ENCODE data around the gene COPS9.
A peak's percentile ranks its signal among the peaks of the same experiment; 100 is the strongest.

Gene COPS9

DNA sequence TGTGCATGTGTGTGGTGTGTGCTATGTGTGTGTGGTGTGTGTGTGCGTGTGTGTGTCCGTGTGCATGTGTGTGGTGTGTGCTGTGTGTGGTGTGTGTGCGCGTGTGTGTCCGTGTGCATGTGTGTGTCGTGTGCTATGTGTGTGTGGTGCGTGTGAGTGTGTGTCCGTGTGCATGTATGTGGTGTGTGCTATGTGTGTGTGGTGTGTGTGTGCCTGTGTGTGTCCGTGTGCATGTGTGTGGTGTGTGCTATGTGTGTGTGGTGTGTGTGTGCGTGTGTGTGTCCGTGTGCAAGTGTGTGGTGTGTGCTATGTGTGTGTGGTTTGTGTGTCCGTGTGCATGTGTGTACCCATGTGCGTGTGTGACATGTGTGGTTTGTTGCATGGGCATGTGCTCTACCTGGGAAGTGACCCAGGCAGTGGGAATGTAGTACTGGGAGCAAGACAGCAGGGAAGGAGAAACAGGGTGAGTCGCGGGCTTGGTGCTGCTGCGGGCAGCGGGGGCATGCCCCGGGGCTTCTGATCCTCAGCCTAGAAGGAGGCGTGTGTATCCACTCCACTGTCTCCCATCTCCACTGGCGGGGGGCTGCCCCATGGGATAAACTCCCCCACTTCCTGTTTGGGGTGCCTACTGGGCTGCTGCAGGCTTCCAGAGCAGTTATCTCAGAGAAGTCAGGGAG lies 11.9 kb upstream of the COPS9 start:
- no peak for DNase-seq (ENCODE audit: low read depth, low spot score)

DNA sequence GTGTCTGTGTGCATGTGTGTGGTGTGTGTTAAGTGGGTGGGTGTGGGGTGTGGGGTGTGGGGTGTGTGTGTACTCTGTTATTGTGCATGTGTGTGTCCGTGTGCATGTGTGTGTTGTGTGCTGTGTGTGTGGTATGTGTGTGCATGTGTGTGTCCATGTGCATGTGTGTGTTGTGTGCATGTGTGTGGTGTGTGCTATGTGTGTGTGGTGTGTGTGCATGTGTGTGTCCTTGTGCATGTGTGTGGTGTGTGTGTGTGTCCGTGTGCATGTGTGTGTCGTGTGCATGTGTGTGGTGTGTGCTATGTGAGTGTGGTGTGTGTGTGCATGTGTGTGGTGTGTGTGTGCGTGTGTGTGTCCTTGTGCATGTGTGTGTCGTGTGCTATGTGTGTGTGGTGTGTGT lies 11.3 kb upstream of the COPS9 start:
- DNase-seq (ENCODE audit: low read depth, low spot score) = no peak

DNA sequence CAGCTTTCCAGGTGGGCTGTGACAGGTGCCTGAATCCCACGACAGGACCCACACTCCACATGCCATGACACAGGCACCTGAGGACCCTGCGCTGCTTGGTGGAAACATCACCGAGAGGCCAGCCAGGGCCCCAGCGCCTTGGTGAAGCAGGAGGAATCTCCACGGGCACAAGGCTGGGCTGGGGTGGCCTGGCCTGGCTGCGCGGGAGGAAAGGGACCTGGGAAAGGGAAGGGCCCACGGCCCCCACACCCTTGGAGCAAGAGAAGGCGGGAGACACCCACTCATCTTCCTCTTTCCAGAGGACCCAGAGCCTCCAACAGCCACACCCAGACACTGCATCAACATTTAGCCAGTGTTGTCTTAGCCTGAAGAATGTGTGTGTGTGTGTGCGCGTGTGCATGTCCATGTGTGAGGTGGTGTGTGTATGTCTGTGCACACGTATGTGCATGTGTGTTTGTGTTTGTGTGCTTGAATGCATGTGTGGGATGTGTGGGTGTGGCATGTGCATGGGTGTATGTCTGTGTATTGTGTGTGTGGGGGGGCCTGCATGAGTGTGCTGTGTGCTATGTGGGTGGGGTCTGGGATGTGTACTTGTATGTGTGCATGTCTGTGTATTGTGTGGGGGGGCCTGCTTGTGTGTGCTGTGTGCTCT lies 10.6 kb upstream of the COPS9 start:
- no peak for DNase-seq (ENCODE audit: low read depth, low spot score)

DNA sequence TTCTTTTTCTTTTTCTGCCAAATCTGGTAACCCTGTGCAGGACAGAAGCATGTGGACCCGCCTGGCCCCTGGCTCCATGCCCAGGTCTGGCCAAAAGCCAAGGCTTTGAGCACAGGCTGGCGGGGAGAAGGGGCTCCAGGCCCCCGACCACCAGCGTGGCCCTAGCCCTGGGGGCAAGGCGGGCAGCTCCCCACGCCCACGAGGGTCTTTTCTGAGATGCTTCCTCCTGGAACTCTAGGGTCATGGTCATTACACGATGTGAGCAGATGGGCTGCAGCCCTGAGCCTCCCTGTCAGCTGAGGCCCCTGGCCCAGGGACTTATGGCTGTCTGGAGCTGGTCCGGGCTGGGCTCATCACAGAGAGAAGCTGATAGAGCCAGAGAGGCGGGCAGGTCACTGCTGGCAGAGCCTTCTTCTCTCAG lies 10.0 kb upstream of the COPS9 start:
- no peak for DNase-seq (ENCODE audit: low read depth, low spot score)

DNA sequence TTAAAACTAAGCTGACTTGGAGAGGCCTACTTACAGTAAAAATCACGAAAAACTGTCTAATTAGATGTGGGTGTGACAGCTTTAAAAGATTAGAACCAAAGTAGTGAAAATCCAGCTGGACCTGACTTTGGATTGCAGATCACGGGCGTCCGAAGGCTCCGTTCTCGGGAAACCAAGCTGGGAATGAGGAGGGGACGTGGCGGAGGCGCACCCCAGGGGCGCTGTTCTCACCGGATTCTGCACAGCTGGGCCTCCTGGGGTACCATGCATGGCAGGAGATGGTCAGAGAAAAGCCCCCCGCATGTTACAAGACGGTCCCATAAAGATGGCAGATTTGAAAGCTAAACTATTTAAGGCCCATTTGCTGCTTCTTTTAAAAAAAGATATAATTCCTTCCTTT lies 9.4 kb upstream of the COPS9 start:
- no peak for DNase-seq (ENCODE audit: low read depth, low spot score)

DNA sequence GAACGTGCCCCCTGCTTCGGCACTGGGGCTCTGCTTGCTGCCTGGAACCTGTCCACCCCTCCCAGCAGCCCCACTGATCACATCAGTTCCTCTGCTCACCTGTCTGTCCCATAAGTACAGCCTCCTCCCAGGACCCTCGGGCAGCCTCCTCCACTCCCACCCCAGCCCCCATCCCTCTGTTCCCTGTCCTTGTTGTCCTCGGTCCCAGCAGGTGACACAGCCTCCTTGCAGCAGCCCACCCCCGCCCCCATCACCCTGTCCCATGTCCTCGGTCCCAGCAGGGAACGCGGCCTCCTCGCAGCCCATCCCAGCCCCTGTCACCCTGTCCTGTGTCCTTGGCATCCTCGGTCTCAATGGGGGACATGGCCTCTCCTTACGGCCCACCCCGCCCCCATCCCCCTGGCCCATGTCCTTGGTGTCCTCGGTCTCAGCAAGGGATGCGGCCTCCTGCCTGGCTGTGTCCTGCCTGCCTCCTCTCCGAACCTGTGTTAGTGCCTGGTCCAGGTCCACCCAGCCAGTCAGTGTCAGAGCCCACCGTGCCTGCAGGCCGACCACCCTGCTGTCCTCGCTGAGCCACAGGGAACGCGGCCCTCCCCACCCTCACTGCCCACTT lies 8.7 kb upstream of the COPS9 start:
- DNase-seq (ENCODE audit: low read depth, low spot score) = no peak

DNA sequence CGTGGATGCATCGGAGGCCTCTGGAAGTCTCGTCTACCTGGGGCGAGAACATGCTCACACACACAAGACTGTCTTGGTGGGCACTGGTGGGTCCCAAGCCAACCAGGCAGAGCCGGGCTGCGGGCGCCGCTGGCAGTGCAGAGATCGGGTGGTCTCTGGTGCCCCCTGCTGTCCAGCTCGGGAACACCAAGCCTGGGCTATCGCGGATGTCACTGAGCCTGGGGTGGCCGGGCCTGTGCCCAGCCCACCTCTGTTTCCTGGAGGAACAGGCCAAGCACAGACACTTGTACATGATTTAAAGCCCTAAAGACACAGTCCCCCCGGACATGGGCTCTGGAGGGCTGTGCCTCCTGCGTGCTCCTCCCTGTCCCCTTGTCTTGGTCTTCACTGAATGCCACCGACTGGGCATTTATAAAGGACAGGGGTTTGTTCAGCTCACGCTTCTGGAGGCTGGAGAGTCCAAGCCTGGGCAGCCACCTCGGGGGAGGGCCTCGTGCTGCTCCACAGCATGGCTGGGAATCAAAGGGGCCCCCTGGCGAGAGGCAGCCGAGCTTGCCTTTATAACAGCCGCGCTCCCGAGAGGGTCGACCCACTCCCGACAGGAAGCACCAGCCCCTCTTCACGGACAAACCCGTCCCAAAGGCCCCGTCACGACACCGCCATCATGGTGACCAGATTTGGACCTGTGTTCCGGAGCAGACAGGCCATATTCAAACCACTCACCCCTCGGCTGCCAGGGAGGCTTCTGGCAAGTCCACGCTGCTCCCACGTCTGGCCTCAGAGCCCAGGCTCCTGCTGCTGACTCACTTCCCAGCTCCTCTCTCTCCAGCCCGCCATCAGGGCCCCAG lies 7.9 kb upstream of the COPS9 start:
- peak; percentile 69 for DNase-seq (ENCODE audit: low read depth, low spot score)

DNA sequence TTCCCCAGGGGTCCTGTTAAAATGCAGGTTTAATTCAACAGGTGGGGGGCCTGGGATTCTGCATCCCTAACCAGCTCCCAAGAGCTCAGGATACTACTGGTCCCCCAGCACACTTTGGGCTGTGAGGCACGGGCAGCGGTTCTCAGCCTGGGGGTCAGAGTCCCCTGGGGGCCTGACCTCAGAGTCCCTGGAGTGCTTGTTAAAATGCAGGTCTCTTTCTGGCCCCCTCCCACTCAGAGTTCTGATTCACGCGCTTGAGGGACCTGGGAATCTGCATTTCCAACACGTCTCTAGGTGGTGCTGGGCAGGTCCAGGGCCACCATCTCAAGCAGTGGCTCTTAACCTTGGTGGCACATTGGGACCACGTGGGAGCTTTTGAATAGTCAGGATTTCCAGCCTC lies 7.2 kb upstream of the COPS9 start:
- DNase-seq (ENCODE audit: low read depth, low spot score) = no peak

DNA sequence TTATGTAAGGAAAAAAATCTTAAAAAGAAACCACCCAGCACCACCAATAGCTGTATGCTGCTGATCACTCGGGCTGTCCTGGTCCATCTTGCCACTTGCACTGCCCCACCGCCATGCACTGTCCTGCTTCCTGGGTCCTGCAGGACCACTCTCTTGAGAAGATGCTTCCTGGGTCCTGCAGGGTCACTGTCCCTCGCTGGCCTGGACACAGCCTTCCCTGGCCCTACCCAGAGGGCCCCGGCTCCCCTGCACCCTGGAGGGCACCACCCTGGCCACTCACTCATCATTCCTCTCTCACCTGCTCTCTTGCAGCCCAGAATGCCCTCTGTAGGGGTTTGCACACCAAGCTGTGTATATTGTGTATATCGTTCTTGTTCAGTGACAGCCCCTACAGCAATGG lies 6.8 kb upstream of the COPS9 start:
- DNase-seq (ENCODE audit: low read depth, low spot score) = no peak

DNA sequence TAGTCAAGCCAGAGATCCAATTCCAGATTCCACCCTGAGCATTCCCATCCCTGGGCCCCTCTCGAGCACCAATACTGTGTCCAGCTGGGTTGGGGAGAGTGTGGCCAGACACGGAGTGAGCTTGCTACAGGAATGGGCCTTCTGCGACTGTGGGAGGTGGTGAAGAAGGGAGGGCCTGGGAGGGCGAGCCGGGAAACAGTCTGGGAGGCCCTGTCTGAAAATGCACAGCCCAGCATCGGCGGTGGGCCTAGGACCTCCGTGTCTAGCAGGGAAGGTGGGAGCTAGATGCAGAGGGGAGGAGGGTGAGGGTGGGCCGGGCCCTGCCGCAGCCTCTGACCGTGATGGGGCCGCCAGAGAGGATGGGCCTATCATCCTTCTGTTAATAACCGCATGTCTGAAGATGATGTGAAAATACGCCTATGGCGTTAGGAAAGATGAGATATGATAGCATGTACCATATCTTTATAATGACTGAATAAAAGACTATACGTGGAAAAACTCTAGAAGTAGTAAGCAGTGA lies 6.2 kb upstream of the COPS9 start:
- DNase-seq (ENCODE audit: low read depth, low spot score) = no peak

DNA sequence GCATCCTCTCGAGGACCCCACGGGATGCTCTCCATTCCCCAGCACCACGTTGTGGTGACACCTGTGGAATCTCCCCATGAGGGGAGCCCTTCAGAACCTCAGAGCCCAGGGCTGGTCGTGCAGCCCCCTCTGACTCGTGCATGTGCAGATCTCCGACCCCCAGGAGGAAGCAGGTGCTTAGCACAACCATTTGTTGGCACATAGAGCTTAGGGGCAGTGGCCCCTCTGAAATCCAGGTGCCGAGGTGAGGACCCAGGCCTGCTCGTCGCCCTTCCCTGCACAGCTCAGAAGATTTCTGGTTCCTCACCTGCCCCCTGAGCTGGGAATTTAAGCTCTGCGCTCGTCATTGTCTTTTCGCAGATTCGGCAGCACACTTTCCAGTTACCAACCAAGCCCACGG lies 5.6 kb upstream of the COPS9 start:
- no peak for DNase-seq (ENCODE audit: low read depth, low spot score)

DNA sequence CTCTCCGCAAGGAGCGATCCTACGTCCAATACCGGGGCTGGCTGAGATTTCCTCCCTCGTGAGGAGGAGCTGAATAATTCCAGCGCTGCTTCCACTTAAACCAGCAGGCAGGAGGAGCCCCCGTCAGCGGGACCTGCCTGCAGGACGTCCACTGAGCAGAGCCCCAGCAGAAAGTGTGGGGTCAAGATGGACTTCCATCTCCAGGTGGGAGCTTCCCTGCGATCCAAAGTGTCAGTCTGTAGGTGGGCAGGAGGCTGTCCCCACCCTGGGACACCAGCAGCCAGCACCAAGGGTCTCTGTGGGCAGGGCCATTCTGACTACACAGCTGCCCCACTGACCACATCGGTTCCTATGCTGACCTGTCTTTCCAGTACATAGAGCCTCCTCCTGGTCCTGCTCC lies 4.8 kb upstream of the COPS9 start:
- DNase-seq (ENCODE audit: low read depth, low spot score) = no peak

DNA sequence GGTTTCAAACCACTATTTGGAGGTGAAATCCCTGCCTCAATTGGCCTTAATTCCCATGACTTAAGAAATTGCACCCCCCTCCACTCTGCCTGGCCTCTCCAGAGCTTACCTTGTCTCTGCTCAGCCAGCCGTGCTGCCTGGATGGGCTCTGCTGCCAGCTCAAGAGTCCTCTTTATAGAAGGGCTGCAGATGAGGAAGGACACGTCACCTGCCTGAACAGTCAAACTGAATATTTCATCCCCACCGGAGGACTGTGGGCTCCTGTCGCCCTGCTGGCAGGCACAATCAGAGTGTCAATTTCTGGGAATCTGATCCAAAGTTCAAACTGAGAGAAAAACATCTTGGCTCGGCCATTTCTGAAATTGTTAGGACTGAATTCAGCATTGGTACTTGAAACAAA lies 4.4 kb upstream of the COPS9 start, which contains the start of gene OTOS:
Gene OTOS, minus strand, starts transcription at position 148 of the 400 bp plus-strand sequence. CDS start 332 bp downstream, outside the sequence.
- no peak for DNase-seq (ENCODE audit: low read depth, low spot score)

DNA sequence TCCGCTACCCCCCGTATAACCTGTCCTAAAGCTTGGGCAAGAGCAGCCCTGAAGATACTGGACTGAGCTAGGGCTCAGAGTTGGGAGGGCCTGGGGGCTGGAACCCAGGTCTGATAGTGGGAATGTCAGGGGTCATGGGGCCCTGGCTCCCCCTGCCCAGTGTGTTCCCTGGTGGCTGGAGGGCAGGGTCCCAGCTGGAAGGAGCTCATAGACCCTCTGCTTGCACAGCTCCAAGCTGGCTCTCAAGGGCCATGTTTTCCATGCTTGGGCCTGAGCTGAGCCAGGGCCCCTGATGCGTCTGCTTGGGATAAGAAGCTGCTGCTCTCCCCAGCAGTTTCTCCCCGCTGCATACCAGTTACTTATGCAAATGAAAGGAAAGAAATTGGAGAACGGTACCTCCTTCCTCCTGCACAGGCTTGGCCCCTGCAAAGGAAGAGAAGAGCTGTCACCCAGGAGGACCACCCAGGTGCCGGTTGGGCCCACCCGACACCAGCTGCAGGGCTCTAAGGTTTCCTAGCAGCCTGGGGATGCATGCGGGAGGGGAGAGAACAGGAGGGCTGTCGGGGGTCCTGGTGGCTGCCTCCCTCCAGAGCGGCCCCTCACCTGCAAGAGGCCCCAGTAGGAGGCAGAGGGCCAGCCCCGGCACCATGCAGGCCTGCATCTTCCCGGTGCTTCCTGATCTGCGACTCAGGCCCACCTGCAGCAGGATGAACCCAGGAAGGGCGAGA lies 3.7 kb upstream of the COPS9 start:
- no peak for DNase-seq (ENCODE audit: low read depth, low spot score)

DNA sequence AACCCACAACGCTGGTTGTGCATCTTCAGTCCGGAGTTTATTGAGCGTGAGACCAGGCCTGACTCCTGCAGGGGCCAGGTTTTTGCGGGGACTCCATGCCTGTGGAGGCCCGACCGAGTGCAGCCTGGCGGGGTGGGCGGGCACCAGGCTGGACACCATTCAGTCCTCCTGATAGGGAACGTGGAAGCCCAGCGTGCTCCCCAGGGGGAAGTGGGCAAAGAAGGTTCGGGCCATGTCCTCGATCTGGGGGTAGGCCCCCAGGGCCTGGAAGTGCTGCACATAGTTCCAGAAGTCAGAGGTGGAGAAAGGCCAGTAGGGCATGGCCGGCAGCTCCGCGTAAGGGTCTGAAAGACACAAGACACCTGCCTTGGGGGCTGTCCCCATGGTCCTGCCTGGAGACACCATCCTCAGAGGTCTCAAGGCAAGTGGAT lies 2.9 kb upstream of the COPS9 start:
- no peak for DNase-seq (ENCODE audit: low read depth, low spot score)

DNA sequence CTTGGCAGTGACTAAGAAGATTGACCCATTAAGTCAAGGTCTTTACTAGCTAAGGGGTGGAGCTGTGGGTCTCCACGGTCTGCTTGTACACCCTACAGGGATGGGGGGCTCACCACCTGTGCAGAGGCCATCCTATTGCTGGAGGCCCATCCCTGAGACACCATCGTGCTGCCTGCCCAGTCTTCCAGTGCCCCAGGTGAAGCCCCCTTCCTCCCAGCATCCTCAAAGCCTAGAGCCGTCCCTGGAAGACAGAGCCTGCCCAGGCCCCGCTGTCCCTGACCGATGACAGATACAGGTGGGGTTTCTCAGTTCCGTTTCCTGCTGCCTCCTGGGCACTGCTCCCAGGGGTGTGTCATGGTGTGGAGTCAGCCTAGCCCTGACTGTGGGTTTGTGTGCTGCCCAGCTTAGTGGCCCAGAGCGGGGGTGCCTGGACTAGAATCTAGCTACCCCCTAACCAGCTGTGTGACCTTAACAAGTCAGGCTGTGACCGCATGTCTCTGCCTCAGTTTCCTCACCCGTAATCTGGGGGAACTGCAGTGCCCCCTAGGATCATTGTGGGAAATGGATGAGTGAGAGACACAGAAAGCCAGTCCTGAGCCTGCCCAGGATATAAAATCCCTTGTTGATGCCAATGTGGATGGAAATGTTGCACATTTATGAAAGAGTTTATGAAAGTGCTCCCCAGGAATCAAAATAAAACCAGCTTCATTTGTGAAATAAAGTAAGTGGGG lies 2.3 kb upstream of the COPS9 start:
- DNase-seq (ENCODE audit: low read depth, low spot score) = no peak

DNA sequence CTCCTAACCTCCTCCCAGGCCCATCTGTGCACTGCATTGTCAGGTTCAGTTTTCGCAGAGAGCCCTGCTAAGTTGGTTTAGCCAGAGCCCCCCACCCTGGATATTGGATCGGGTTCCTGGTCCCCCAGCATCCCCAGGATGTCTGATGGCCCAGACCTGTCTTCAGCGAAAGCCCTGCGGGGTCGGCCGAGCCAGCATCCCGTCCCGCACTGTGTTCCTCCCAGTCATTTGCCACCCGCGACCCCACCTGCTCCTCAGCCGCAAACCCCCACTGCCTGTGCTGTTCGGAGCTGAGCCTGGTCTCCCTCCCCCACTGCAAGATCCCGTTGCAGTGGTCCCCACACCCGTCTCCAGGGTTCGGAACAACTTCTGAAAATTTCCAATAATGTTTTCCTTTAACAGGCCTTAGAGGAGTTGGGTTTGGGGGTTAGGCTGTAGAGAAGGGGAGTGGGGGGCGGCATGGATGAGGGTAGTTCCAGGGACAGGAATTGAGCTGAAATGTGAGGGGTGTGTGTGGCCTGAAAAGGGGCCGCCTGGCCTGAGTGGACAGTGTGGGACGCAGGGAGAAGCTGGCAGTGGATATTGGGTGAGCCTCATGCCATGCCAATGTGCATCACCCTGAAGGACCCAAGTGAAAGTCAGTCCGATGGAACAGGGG lies 1.6 kb upstream of the COPS9 start:
- DNase-seq (ENCODE audit: low read depth, low spot score) = no peak

DNA sequence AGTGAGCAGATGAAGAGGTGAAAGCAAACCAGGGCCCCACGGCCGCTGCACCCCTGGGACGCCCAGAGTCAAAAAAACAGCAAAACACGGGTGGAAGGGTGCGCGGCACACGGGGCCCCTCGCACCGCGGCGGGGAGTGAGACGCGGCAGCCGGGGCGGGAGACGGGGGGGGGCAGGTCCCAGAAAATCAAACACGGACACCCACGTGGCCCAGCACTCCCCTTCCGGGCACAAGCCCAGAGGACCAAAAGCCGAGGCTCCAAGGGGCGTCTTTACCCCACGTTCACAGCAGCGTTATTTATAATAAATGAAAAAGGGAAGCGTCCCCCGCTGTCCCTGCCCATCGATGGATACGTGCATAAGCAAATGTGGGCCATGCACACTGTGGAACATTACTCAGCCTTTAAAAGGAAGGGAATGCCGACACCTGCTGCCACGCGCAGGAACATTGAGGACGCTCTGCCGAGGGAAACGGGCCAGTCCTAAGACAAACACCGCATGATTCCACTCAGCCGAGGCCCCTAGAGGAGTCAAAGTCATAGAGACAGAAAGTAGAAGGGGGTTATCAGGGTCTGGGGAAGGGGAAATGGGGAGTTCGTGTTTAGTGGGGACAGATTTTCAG lies 677 bp upstream of the COPS9 start:
- DNase-seq (ENCODE audit: low read depth, low spot score) = no peak

DNA sequence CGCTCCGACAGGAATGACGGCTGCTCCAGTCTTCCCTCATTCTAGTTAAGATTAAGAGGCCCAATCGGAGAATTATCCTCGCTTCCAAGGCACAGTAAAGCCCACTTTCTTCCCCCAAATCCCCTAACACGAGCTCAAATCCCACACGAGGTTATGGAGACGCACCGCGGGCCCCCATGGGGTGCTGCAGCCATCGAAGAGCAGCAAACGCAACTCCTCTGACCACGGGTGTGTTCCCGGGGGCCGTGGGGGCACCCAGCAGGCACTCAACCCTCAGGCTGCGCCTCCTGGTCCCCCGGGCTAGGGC lies 446 bp downstream of the COPS9 start:
- no peak for DNase-seq (ENCODE audit: low read depth, low spot score)
